ENCODE measurements around the gene CCN2. TPM values are rescaled to one million over a fixed set of nuclear protein-coding genes. Genes with fewer than 3 reads are reported as not detected.

Gene CCN2
- 85.8 TPM for total RNA-seq
- polyA plus RNA-seq: 506 TPM

- peak within 1 kb of the TSS; percentile 97 for H3K4me3 ChIP-seq (ENCODE audit: low read depth, low read length)
- H3K4me1 ChIP-seq (ENCODE audit: insufficient read depth): no peaks in the 10 kb centered on the region
- no peaks in the 10 kb centered on the region for H3K36me3 ChIP-seq (ENCODE audit: insufficient read depth)
- DNase-seq (ENCODE audit: extremely low spot score): peak; percentile 68
- WGBS: under 1% methylated on average over 97 of the region's 97 CpGs
- peak within 1 kb of the TSS; percentile 99 for H3K27ac ChIP-seq (ENCODE audit: low read depth)
Measured at GRCh38 chr6:131950767-131951575, at the start of gene CCN2. TSS of gene CCN2 (minus strand) at chr6:131951372. CDS start at chr6:131951172, 200 bp downstream.

- H3K4me3 ChIP-seq (ENCODE audit: low read depth, low read length): no peak overlapping the region
- H3K36me3 ChIP-seq (ENCODE audit: insufficient read depth): no peaks in the 10 kb centered on the region
- no peak for DNase-seq (ENCODE audit: extremely low spot score)
- H3K27ac ChIP-seq (ENCODE audit: low read depth): no peak overlapping the region
- WGBS: 85% methylated on average over 2 of the region's 2 CpGs
- H3K4me1 ChIP-seq (ENCODE audit: insufficient read depth): no peaks in the 10 kb centered on the region
Measured at GRCh38 chr6:132000296-132000695, 49.1 kb upstream of the CCN2 start.

GRCh38 chr6:131999545-132000146, 48.5 kb upstream of the CCN2 start:
- DNase-seq (ENCODE audit: extremely low spot score): no peak
- H3K4me3 ChIP-seq (ENCODE audit: low read depth, low read length): no peak overlapping the region
- no peaks in the 10 kb centered on the region for H3K4me1 ChIP-seq (ENCODE audit: insufficient read depth)
- 70% methylated on average over 4 of the region's 4 CpGs for WGBS
- H3K36me3 ChIP-seq (ENCODE audit: insufficient read depth): no peaks in the 10 kb centered on the region
- H3K27ac ChIP-seq (ENCODE audit: low read depth): no peak overlapping the region

GRCh38 chr6:131998255-131998982, 47.2 kb upstream of the CCN2 start:
- 35% methylated on average over 9 of the region's 9 CpGs for WGBS
- DNase-seq (ENCODE audit: extremely low spot score): no peak
- H3K4me1 ChIP-seq (ENCODE audit: insufficient read depth): no peaks in the 10 kb centered on the region
- no peak overlapping the region for H3K4me3 ChIP-seq (ENCODE audit: low read depth, low read length)
- peak overlapping the region; percentile 54 for H3K27ac ChIP-seq (ENCODE audit: low read depth)
- H3K36me3 ChIP-seq (ENCODE audit: insufficient read depth): no peaks in the 10 kb centered on the region

GRCh38 chr6:131997429-131998153, 46.4 kb upstream of the CCN2 start:
- H3K27ac ChIP-seq (ENCODE audit: low read depth): no peak overlapping the region
- WGBS: 83% methylated on average over 7 of the region's 7 CpGs

GRCh38 chr6:131995917-131996316, 44.7 kb upstream of the CCN2 start:
- no peak for DNase-seq (ENCODE audit: extremely low spot score)
- Histone ChIP-seq H3K4me1 (ENCODE audit: insufficient read depth) (no peaks in the 10 kb centered on the region), H3K4me3 (ENCODE audit: low read depth, low read length) (no peak overlapping the region), H3K27ac (ENCODE audit: low read depth) (no peak overlapping the region), H3K36me3 (ENCODE audit: insufficient read depth) (no peaks in the 10 kb centered on the region)
- 44% methylated on average over 1 of the region's 1 CpG for WGBS

More at GRCh38 chr6:131997429-131998153, 46.4 kb upstream of the CCN2 start:
- Histone ChIP-seq H3K36me3 (ENCODE audit: insufficient read depth) (no peaks in the 10 kb centered on the region), H3K4me3 (ENCODE audit: low read depth, low read length) (no peak overlapping the region), H3K4me1 (ENCODE audit: insufficient read depth) (no peaks in the 10 kb centered on the region)
- no peak for DNase-seq (ENCODE audit: extremely low spot score)

- Histone ChIP-seq H3K4me3 (ENCODE audit: low read depth, low read length) (no peak overlapping the region), H3K4me1 (ENCODE audit: insufficient read depth) (no peaks in the 10 kb centered on the region), H3K36me3 (ENCODE audit: insufficient read depth) (no peaks in the 10 kb centered on the region), H3K27ac (ENCODE audit: low read depth) (no peak overlapping the region)
- WGBS: 38% methylated on average over 2 of the region's 2 CpGs
- DNase-seq (ENCODE audit: extremely low spot score): no peak
Measured at GRCh38 chr6:131992557-131992956, 41.4 kb upstream of the CCN2 start.

GRCh38 chr6:131989036-131989435, 37.9 kb upstream of the CCN2 start:
- Histone ChIP-seq H3K4me3 (ENCODE audit: low read depth, low read length) (no peak overlapping the region), H3K4me1 (ENCODE audit: insufficient read depth) (no peaks in the 10 kb centered on the region), H3K36me3 (ENCODE audit: insufficient read depth) (no peaks in the 10 kb centered on the region), H3K27ac (ENCODE audit: low read depth) (no peak overlapping the region)
- DNase-seq (ENCODE audit: extremely low spot score): no peak
- 92% methylated on average over 4 of the region's 4 CpGs for WGBS

- Histone ChIP-seq H3K4me3 (ENCODE audit: low read depth, low read length) (no peak overlapping the region), H3K36me3 (ENCODE audit: insufficient read depth) (no peaks in the 10 kb centered on the region), H3K27ac (ENCODE audit: low read depth) (no peak overlapping the region), H3K4me1 (ENCODE audit: insufficient read depth) (no peaks in the 10 kb centered on the region)
- 78% methylated on average over 2 of the region's 2 CpGs for WGBS
- no peak for DNase-seq (ENCODE audit: extremely low spot score)
Measured at GRCh38 chr6:131982740-131983259, 31.6 kb upstream of the CCN2 start.

- WGBS: 96% methylated on average over 3 of the region's 3 CpGs
- DNase-seq (ENCODE audit: extremely low spot score): no peak
- no peak overlapping the region for H3K4me3 ChIP-seq (ENCODE audit: low read depth, low read length)
- no peaks in the 10 kb centered on the region for H3K4me1 ChIP-seq (ENCODE audit: insufficient read depth)
- H3K36me3 ChIP-seq (ENCODE audit: insufficient read depth): no peaks in the 10 kb centered on the region
- no peak overlapping the region for H3K27ac ChIP-seq (ENCODE audit: low read depth)
Measured at GRCh38 chr6:131981624-131981978, 30.4 kb upstream of the CCN2 start.

GRCh38 chr6:131980791-131981623, 29.8 kb upstream of the CCN2 start:
- DNase-seq (ENCODE audit: extremely low spot score): no peak
- Histone ChIP-seq H3K4me1 (ENCODE audit: insufficient read depth) (no peaks in the 10 kb centered on the region), H3K36me3 (ENCODE audit: insufficient read depth) (no peaks in the 10 kb centered on the region), H3K4me3 (ENCODE audit: low read depth, low read length) (no peak overlapping the region), H3K27ac (ENCODE audit: low read depth) (no peak overlapping the region)
- 61% methylated on average over 8 of the region's 8 CpGs for WGBS

- no peak for DNase-seq (ENCODE audit: extremely low spot score)
- Histone ChIP-seq H3K4me3 (ENCODE audit: low read depth, low read length) (no peak overlapping the region), H3K27ac (ENCODE audit: low read depth) (no peak overlapping the region), H3K36me3 (ENCODE audit: insufficient read depth) (no peaks in the 10 kb centered on the region), H3K4me1 (ENCODE audit: insufficient read depth) (no peaks in the 10 kb centered on the region)
- WGBS: 93% methylated on average over 1 of the region's 1 CpG
Measured at GRCh38 chr6:131980338-131980790, 29.2 kb upstream of the CCN2 start.
